Right lobe of liver (tissue), 6 donors: ENCODE results near the gene AP2M1. TPM values are rescaled to one million over a fixed set of nuclear protein-coding genes. Genes with fewer than 3 reads are reported as not detected.
"Not testable (repeated sequence)": the region's sequence is repeated elsewhere in the genome, so short reads cannot be mapped to it uniquely, and the experiment has no call there.

Source experiments
- ATAC-seq, 4 donors: fragments of 200-7000 bp; cut with Tn5 transposase; one replicate each; pipeline ENCODE4 v1.9.1; 2020; ENCODE audit warnings: mild to moderate bottlenecking in 4 of 4, moderate library complexity in 4 of 4
- DNase-seq, 3 donors: peaks; one replicate each; pipeline ENCODE4 v3.0.0-alpha.2; 2020
- H3K27ac ChIP-seq, 3 donors: fragments of 200-600 bp; one replicate each; pipeline ENCODE4 v1.8.0; 2022
- H3K27me3 ChIP-seq, 2 donors: fragments of 200-600 bp; one replicate each; pipeline ENCODE4 v1.8.0; 2022
- H3K36me3 ChIP-seq, 4 donors: fragments of 200-600 bp; sonication (generic) in 1 of 4; one replicate each; pipeline versions ENCODE4 v1.5.1 to v1.8.0; 2017 to 2022; ENCODE audit warnings: control low read depth in 1 of 4
- H3K4me1 ChIP-seq, 4 donors: fragments of 200-600 bp; sonication (generic) in 1 of 4; one replicate each; pipeline versions ENCODE4 v1.5.1 to v1.8.0; 2017 to 2022; ENCODE audit warnings: control low read depth in 1 of 4
- H3K4me3 ChIP-seq, 3 donors: fragments of 200-600 bp; one replicate each; pipeline ENCODE4 v1.8.0; 2022
- H3K9me3 ChIP-seq, 4 donors: fragments of 200-600 bp; sonication (generic) in 1 of 4; one replicate each; pipeline versions ENCODE4 v1.5.1 to v1.8.0; 2017 to 2022; ENCODE audit warnings: control low read depth in 1 of 4
- POLR2A ChIP-seq: fragments of 450-650 bp; IDR thresholded peaks from one replicate; pipeline ENCODE4 v1.6.1; 2017; ENCODE audit warnings: antibody characterized with exemption, mild to moderate bottlenecking
- WGBS: methylation state at CpG from one replicate; pipeline ENCODE4 v1.1.6; 2018; ENCODE audit warnings: low coverage, low lambda C conversion rate; ENCODE audit not compliant: insufficient coverage; ENCODE audit errors: missing lambda C conversion rate; 5-methylcytosine and 5-hydroxymethylcytosine counted together
- intact Hi-C, 2 donors: fragments of 100-400 bp; cut with DNase I; formaldehyde crosslinking; loops; one replicate each; pipeline versions ENCODE4 v1.11.2 to v1.14.1; 2022
- total RNA-seq, 6 experiments: library from RNA; depleted of rRNA in 2 of 6; stranded (reverse); fragments of >200 nt in 2 of 6; fragmentation: NEBNext Ultra II Directional in 3 of 6; extraction: Animal tissue kit (Norgen Biotek cat#: 25700) in 3 of 6; gene quantifications; one replicate each; pipeline versions ENCODE4 v1.1.0 to v1.2.4, GENCODE V29; 2016 to 2023
- TF ChIP-seq, protein P1 (sequence below), 4 donors: fragments of 200-600 bp in 3 of 4; fragments of 450-650 bp in 1 of 4; IDR thresholded peaks; one replicate each; pipeline versions ENCODE4 v1.5.1 to v1.8.0; 2016 to 2022; ENCODE audit warnings: antibody characterized with exemption in 4 of 4, mild to moderate bottlenecking in 2 of 4
- donor health status: DM: no; HTN: yes; CAD: no.
- donor health status: DM: no; HTN: no; CAD: no.
- donor health status: DM: no; HTN: no; CAD: no.
- donor health status: DM: no; HTN: yes; CAD: no.
- donor health status: DM: no; HTN: yes; CAD: no.

The AP2M1 gene
- total RNA-seq, 6 experiments from 2014 or later = 87.4 to 119 (median 105) TPM

DNA sequence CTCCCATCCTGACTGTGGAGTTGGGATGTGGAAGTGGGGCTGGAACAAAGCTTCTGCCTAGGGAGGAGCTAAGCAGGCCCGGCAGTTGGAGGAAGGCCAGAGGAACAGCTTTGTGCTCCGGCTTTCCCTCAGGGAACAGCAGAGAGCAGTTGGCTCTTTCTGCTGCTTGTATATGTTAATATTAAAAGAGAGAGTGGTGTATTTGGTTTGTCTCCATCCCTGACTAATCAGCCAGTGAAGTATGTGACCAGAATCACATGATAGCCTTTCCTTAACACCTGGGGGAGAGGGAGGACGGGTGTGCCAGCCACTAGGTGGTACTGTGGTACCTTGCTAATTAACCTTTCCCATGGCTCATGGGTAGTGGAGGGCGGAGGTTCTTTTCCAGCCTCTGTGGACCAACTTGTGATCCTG is 29.5 kb upstream of the AP2M1 start:
- DNase-seq = no peak
- intact Hi-C loops = loop anchor here (10.0 kb wide), 1 partner anchor 100 kb away; the partner anchor contains the start of genes ALG3 (in 2 of the 2) and EEF1AKMT4 (in 2 of the 2)
- peak; percentile 73 to 87 (median 80) for ATAC-seq
- H3K27me3 ChIP-seq = no peaks in the 10 kb centered on the region
- H3K4me3 ChIP-seq = no peak overlapping the region
- H3K36me3 ChIP-seq = peaks cover 8 to 59% (median 25%) of the 10 kb centered on the region in 4 donors
- no peak overlapping the region for H3K27ac ChIP-seq
- TF ChIP-seq POLR2A = no peak
- TF ChIP-seq, protein P1, sequence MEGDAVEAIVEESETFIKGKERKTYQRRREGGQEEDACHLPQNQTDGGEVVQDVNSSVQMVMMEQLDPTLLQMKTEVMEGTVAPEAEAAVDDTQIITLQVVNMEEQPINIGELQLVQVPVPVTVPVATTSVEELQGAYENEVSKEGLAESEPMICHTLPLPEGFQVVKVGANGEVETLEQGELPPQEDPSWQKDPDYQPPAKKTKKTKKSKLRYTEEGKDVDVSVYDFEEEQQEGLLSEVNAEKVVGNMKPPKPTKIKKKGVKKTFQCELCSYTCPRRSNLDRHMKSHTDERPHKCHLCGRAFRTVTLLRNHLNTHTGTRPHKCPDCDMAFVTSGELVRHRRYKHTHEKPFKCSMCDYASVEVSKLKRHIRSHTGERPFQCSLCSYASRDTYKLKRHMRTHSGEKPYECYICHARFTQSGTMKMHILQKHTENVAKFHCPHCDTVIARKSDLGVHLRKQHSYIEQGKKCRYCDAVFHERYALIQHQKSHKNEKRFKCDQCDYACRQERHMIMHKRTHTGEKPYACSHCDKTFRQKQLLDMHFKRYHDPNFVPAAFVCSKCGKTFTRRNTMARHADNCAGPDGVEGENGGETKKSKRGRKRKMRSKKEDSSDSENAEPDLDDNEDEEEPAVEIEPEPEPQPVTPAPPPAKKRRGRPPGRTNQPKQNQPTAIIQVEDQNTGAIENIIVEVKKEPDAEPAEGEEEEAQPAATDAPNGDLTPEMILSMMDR (IDR thresholded peaks at IDR 0.05) = peak; percentile 36 to 50 (median 48)
- no peaks in the 10 kb centered on the region for H3K9me3 ChIP-seq
- H3K4me1 ChIP-seq = peaks cover 0 to 12% (median 0%) of the 10 kb centered on the region in 4 donors
- WGBS = 39% methylated on average over 4 of the region's 4 CpGs

DNA sequence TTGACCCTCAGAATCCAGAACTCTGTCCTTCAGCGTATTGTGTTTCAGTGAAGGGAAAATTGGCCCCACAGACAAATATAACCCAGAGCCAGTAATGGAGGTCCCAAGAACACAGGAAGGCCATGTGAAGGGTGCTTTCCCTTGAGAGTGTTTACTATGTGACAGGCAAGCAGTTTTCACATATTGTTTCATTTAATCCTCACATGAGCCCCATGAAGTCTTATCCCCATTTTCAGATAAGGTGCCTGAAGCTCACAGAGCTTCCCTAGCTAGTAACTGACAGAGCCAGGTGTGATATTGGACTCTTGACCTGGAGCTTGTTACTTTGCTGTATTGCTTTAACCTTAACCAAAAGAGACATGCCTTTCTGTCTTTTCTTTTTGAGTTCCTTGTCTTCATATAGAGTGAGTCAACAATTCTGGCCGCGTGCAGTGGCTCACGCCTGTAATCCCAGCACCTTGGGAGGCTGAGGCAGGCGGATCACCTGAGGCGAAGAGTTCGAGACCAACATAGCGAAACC is 28.8 kb upstream of the AP2M1 start:
- peaks cover 5 to 52% (median 22%) of the 10 kb centered on the region in 4 donors for H3K36me3 ChIP-seq

DNA sequence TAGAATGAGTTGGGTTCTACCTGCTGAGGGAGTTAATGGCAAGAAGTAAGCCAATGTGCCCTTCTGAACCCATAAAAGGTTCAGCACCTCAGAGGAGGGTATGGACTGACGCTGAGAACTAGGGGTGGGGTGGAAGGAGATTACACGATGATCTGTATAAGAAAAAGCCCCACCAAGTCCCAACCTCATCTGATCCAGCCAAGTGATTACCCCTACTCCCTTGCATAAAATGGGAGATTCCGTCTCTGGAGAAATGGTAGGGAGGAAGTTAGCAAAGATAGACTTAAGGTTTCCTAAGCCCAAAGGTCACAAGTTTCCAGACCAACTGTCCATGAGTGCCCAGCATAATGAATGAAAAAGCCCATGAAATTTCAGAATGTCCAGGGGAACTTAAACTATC is 26.6 kb upstream of the AP2M1 start:
- Histone ChIP-seq H3K4me3 (no peak overlapping the region), H3K27me3 (no peaks in the 10 kb centered on the region), H3K27ac (no peak overlapping the region), H3K4me1 (peaks cover 0 to 12% (median 0%) of the 10 kb centered on the region in 4 donors), H3K36me3 (peaks cover 0 to 29% (median 8%) of the 10 kb centered on the region in 4 donors), H3K9me3 (no peaks in the 10 kb centered on the region)
- WGBS = 91% methylated on average over 3 of the region's 3 CpGs
- no peak for ATAC-seq
- TF ChIP-seq POLR2A = no peak
- TF ChIP-seq, protein P1 (IDR thresholded peaks at IDR 0.05) = no peak
- intact Hi-C loops = loop anchor here (10.0 kb wide), 1 partner anchor 97 kb away; the partner anchor contains the start of genes ALG3 (in 2 of the 2) and EEF1AKMT4 (in 2 of the 2)
- no peak for DNase-seq

More for the DNA sequence above, 28.8 kb upstream of the AP2M1 start:
- Histone ChIP-seq H3K4me3 (no peak overlapping the region), H3K4me1 (peaks cover 0 to 12% (median 0%) of the 10 kb centered on the region in 4 donors), H3K27me3 (no peaks in the 10 kb centered on the region), H3K9me3 (no peaks in the 10 kb centered on the region), H3K27ac (no peak overlapping the region)
- no peak for DNase-seq
- 86% methylated on average over 8 of the region's 8 CpGs for WGBS
- intact Hi-C loops = loop anchor here (10.0 kb wide), 1 partner anchor 99 kb away; the partner anchor contains the start of genes ALG3 (in 2 of the 2) and EEF1AKMT4 (in 2 of the 2)
- no peak for ATAC-seq
- TF ChIP-seq, protein P1 (IDR thresholded peaks at IDR 0.05) = no peak
- no peak for TF ChIP-seq POLR2A

DNA sequence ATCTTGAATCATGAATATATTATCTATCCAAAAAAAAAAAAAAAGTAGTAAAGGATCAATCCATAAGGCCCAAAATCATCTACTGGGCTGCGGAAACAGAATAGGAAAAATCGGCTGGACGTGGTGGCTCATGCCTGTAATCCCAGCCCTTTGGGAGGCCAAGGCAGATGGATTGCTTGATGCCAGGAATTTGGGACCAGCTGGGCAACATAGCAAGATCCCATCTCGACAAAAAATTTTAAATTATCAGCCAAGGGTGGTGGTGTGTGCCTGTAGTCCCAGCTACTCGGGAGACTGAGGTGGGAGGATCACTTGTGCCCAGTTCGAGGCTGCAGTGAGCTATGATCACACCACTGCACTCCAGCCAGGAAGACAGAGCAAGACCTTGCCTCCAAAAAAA is 25.5 kb upstream of the AP2M1 start:
- Histone ChIP-seq H3K27me3 (no peaks in the 10 kb centered on the region), H3K4me3 (no peak overlapping the region), H3K9me3 (no peaks in the 10 kb centered on the region), H3K27ac (no peak overlapping the region), H3K4me1 (peaks cover 0 to 10% (median 0%) of the 10 kb centered on the region in 4 donors), H3K36me3 (peaks cover 0 to 19% (median 2%) of the 10 kb centered on the region in 4 donors)
- 91% methylated on average over 6 of the region's 6 CpGs for WGBS
- no peak for DNase-seq
- intact Hi-C loops = loop anchor here (10.0 kb wide), 1 partner anchor 96 kb away; the partner anchor contains the start of genes ALG3 (in 2 of the 2) and EEF1AKMT4 (in 2 of the 2)
- TF ChIP-seq, protein P1 (IDR thresholded peaks at IDR 0.05) = no peak
- no peak for TF ChIP-seq POLR2A
- ATAC-seq = no peak

DNA sequence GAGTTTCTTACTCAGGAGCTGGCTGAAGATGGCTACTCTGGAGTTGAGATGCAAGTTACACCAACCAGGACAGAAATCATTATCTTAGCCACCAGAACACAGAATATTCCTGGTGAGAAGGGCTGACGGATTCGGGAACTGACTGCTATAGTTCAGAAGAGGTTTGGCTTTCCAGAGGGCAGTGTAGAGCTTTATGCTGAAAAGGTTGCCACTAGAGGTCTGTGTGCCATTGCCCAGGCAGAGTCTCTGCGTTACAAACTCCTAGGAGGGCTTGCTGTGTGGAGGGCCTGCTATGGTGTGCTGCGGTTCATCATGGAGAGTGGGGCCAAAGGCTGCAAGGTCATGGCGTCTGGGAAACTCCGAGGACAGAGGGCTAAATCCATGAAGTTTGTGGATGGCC is 24.9 kb upstream of the AP2M1 start:
- not testable (repeated sequence) for H3K4me1 ChIP-seq, H3K27me3 ChIP-seq, H3K4me3 ChIP-seq, H3K9me3 ChIP-seq, DNase-seq, H3K27ac ChIP-seq
- peaks cover 0 to 15% (median 2%) of the 10 kb centered on the region in 4 donors for H3K36me3 ChIP-seq
- 31% methylated on average over 2 of the region's 6 CpGs for WGBS
- peak in 3 of 4 donors; percentile 26 to 34 (median 29) for ATAC-seq
- intact Hi-C loops = loop anchor here (10.0 kb wide), 1 partner anchor 95 kb away; the partner anchor contains the start of genes ALG3 (in 2 of the 2) and EEF1AKMT4 (in 2 of the 2)
